Measurements from ENCODE around the gene SMARCA4.

GRCh38 chr19:10920781-10921180, 40.0 kb upstream of the SMARCA4 start:
- TF ChIP-seq EP300 (IDR thresholded peaks at IDR 0.05; ENCODE audit: low read depth) = no peak
- TF ChIP-seq CTCF (IDR thresholded peaks at IDR 0.05) = no peak
- no peak for TF ChIP-seq POLR2A (IDR thresholded peaks at IDR 0.05)
- no peak for TF ChIP-seq POLR2AphosphoS5 (IDR thresholded peaks at IDR 0.05)
